ENCODE measurements around the gene ESR1. TPM values are rescaled to one million over a fixed set of nuclear protein-coding genes. Genes with fewer than 3 reads are reported as not detected.
"Not testable (repeated sequence)": the region's sequence is repeated elsewhere in the genome, so short reads cannot be mapped to it uniquely, and the experiment has no call there.

ESR1 gene
- total RNA-seq, 1 donor from 2014 or later, result 0.72 TPM

GRCh38 chr6:151894426-151894825 is 86.9 kb downstream of the ESR1 start:
- DNase-seq, result not testable (repeated sequence)

- DNase-seq, result not testable (repeated sequence)
Measured at GRCh38 chr6:151899221-151899620, 91.7 kb downstream of the ESR1 start.

- DNase-seq, result not testable (repeated sequence)
Measured at GRCh38 chr6:151899796-151900195, 92.3 kb downstream of the ESR1 start.

- DNase-seq, result no peak
Measured at GRCh38 chr6:151900256-151900655, 92.8 kb downstream of the ESR1 start.

GRCh38 chr6:151901009-151901411 is 93.5 kb downstream of the ESR1 start:
- no peak for DNase-seq

- no peak for DNase-seq
Measured at GRCh38 chr6:151904631-151905030, 97.1 kb downstream of the ESR1 start.

- no peak for DNase-seq
Measured at GRCh38 chr6:151905072-151905471, 97.6 kb downstream of the ESR1 start.

GRCh38 chr6:151905854-151906253 is 98.4 kb downstream of the ESR1 start:
- DNase-seq, result no peak

GRCh38 chr6:151911401-151911800 is 103.9 kb downstream of the ESR1 start:
- no peak for DNase-seq

- no peak for DNase-seq
Measured at GRCh38 chr6:151914484-151914883, 107.0 kb downstream of the ESR1 start.

GRCh38 chr6:151916075-151916474 is 108.6 kb downstream of the ESR1 start:
- DNase-seq, result no peak

- no peak for DNase-seq
Measured at GRCh38 chr6:151916680-151917164, 109.2 kb downstream of the ESR1 start.

- no peak for DNase-seq
Measured at GRCh38 chr6:151917531-151918329, 110.2 kb downstream of the ESR1 start.

GRCh38 chr6:151940307-151940706 is 132.8 kb downstream of the ESR1 start:
- DNase-seq, result no peak

- DNase-seq, result no peak
Measured at GRCh38 chr6:151948002-151948743, 140.7 kb downstream of the ESR1 start.

GRCh38 chr6:151958332-151958731 is 150.8 kb downstream of the ESR1 start:
- DNase-seq, result no peak

GRCh38 chr6:151959086-151959485 is 151.6 kb downstream of the ESR1 start:
- no peak for DNase-seq

GRCh38 chr6:151961809-151962208 is 154.3 kb downstream of the ESR1 start:
- DNase-seq, result no peak

- no peak for DNase-seq
Measured at GRCh38 chr6:151962246-151962846, 154.9 kb downstream of the ESR1 start.

- DNase-seq, result no peak
Measured at GRCh38 chr6:151963001-151963400, 155.5 kb downstream of the ESR1 start.

- not testable (repeated sequence) for DNase-seq
Measured at GRCh38 chr6:151964412-151964811, 156.9 kb downstream of the ESR1 start.

- no peak for DNase-seq
Measured at GRCh38 chr6:151974061-151974617, 166.7 kb downstream of the ESR1 start.

- peak; percentile 3 for DNase-seq
Measured at GRCh38 chr6:151975795-151976194, 168.3 kb downstream of the ESR1 start.
